Epithelial cell of proximal tubule (primary cell): ENCODE data around the gene POMT1. TPM values are rescaled to one million over a fixed set of nuclear protein-coding genes. Genes with fewer than 3 reads are reported as not detected.

Source experiments
- DNase-seq: peaks from one replicate; pipeline ENCODE4 v3.0.0-alpha.2; 2011; ENCODE audit warnings: low read depth
- H3K4me3 ChIP-seq: 2 replicates; pipeline ENCODE4 v1.5.1; 2011; ENCODE audit warnings: low read depth, mild to moderate bottlenecking, low read length
- CTCF ChIP-seq: conservative IDR thresholded peaks from 2 replicates; pipeline ENCODE4 v1.5.1; 2012; ENCODE audit warnings: low read depth, mild to moderate bottlenecking, low read length
- total RNA-seq: library from RNA; depleted of rRNA; stranded (reverse); fragments of >200 nt; gene quantifications from 2 replicates; pipeline ENCODE4 v1.2.3, GENCODE V29; 2015

Gene POMT1
- total RNA-seq, 1 donor from 2014 or later: 20.9 TPM

GRCh38 chr9:131523451-131524435, 21.0 kb downstream of the POMT1 start:
- no peak for TF ChIP-seq CTCF
- H3K4me3 ChIP-seq: no peak overlapping the region
- no peak for DNase-seq

- no peak for TF ChIP-seq CTCF
- no peak for DNase-seq
- H3K4me3 ChIP-seq: no peak overlapping the region
Observed at GRCh38 chr9:131524665-131525315, 22.1 kb downstream of the POMT1 start.

GRCh38 chr9:131525643-131526565, 23.2 kb downstream of the POMT1 start:
- TF ChIP-seq CTCF: no peak
- no peak for DNase-seq
- H3K4me3 ChIP-seq: no peak overlapping the region

GRCh38 chr9:131528186-131528585, 25.5 kb downstream of the POMT1 start:
- no peak for DNase-seq
- no peak for TF ChIP-seq CTCF
- no peak overlapping the region for H3K4me3 ChIP-seq

- DNase-seq: no peak
- no peak for TF ChIP-seq CTCF
- H3K4me3 ChIP-seq: no peak overlapping the region
Observed at GRCh38 chr9:131528886-131529505, 26.3 kb downstream of the POMT1 start.
